Erythroblast (primary cell): ENCODE data around the gene KCTD7.

Experiments
- GATA1 ChIP-seq: IDR thresholded peaks from 2 replicates; pipeline ENCODE4 v1.6.1; 2011; ENCODE audit warnings: low read depth, mild to moderate bottlenecking, control low read depth, low read length, moderate library complexity
- POLR2A ChIP-seq: IDR thresholded peaks from 2 replicates; pipeline ENCODE4 v1.6.1; 2011; ENCODE audit warnings: mild to moderate bottlenecking, low read length

DNA sequence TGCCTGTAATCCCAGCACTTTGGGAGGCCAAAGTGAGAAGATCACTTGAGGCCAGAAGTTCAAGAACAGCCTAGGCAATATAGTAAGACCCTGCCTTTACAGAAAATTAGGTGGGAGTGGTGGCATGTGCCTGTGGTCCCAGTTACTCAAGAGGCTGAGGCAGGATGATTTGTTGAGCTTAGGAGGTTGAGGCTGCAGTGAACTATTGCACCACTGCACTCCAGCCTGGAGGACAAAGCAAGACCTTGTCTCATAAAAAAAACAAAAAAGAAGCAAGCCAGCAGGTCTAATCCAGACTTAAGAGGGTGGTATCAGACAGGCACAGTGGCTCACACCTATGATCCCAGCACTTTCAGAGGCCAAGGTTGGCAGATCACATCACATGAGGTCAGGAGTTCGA is 24.5 kb upstream of the KCTD7 start:
- TF ChIP-seq POLR2A, result no peak
- no peak for TF ChIP-seq GATA1
